CD4-positive, alpha-beta T cell (primary cell): ENCODE results near the gene FA2H. TPM values are rescaled to one million over a fixed set of nuclear protein-coding genes. Genes with fewer than 3 reads are reported as not detected.

Source experiments
- ATAC-seq: fragments of 200-7000 bp; cut with Tn5 transposase; one replicate; pipeline ENCODE4 v1.10.0; 2022; ENCODE audit warnings: mild to moderate bottlenecking; ENCODE audit not compliant: poor library complexity
- CTCF ChIA-PET: fragments of 350-600 bp; sonication (Branson Sonifier 250); formaldehyde crosslinking; loops from one replicate; lab custom pipeline; 2021; ENCODE audit warnings: antibody characterized with exemption, inconsistent platforms; lab: Charles Lee
- POLR2A ChIA-PET: fragments of 350-600 bp; sonication (Branson Sonifier 250); formaldehyde crosslinking; loops from one replicate; lab custom pipeline; 2021; ENCODE audit warnings: antibody characterized with exemption, inconsistent platforms; lab: Charles Lee
- DNase-seq, 14 experiments: peaks; one replicate each; pipeline ENCODE4 v3.0.0-alpha.2; 2013 to 2020; ENCODE audit warnings: mixed read lengths in 2 of 14
- H3K27ac ChIP-seq, 2 donors: one replicate each; pipeline versions ENCODE4 v1.5.1 to v1.7.0; 2013; ENCODE audit warnings: low read length in 2 of 2, low read depth in 1 of 2, mild to moderate bottlenecking in 1 of 2
- H3K27me3 ChIP-seq, 2 experiments: 1 replicate in 1 of 2; 2 replicates in 1 of 2; pipeline versions ENCODE4 v1.6.1 to v1.7.0; 2013; ENCODE audit warnings: low read length in 2 of 2, control low read depth in 1 of 2, mild to moderate bottlenecking in 1 of 2, moderate library complexity in 1 of 2; ENCODE audit not compliant: insufficient read depth in 2 of 2, control insufficient read depth in 1 of 2
- H3K36me3 ChIP-seq: one replicate; pipeline ENCODE4 v1.6.1; 2013; ENCODE audit warnings: low read length, control low read depth; ENCODE audit not compliant: insufficient read depth
- H3K4me1 ChIP-seq: one replicate; pipeline ENCODE4 v1.6.1; 2013; ENCODE audit warnings: low read length, control low read depth; ENCODE audit not compliant: insufficient read depth
- H3K4me3 ChIP-seq: one replicate; pipeline ENCODE4 v1.5.1; 2013; ENCODE audit warnings: mild to moderate bottlenecking, low read length, moderate library complexity
- H3K9me3 ChIP-seq, 2 experiments: 1 replicate in 1 of 2; 2 replicates in 1 of 2; pipeline versions ENCODE4 v1.6.1 to v1.7.0; 2013; ENCODE audit warnings: low read length in 2 of 2, mild to moderate bottlenecking in 2 of 2, control low read depth in 1 of 2, moderate library complexity in 1 of 2; ENCODE audit not compliant: control insufficient read depth in 1 of 2, insufficient read depth in 1 of 2
- H3K27ac Mint-ChIP-seq: one replicate; pipeline ENCODE4 v1.8.0; 2020; ENCODE audit warnings: mixed read lengths
- H3K27me3 Mint-ChIP-seq: one replicate; pipeline ENCODE4 v1.8.0; 2021; ENCODE audit warnings: mixed read lengths
- H3K36me3 Mint-ChIP-seq: one replicate; pipeline ENCODE4 v1.8.0; 2021; ENCODE audit warnings: low read depth, mixed read lengths
- H3K4me1 Mint-ChIP-seq: one replicate; pipeline ENCODE4 v1.8.0; 2021; ENCODE audit warnings: low read depth, mixed read lengths
- H3K4me3 Mint-ChIP-seq: one replicate; pipeline ENCODE4 v1.8.0; 2020; ENCODE audit warnings: mild to moderate bottlenecking, mixed read lengths
- H3K9me3 Mint-ChIP-seq: one replicate; pipeline ENCODE4 v1.8.0; 2020; ENCODE audit warnings: mixed read lengths
- CTCF ChIP-seq: fragments of 200-600 bp; IDR thresholded peaks from one replicate; pipeline ENCODE4 v1.8.0; 2022; ENCODE audit warnings: antibody characterized with exemption, mild to moderate bottlenecking
- intact Hi-C, 2 experiments: fragments of 100-400 bp; cut with DNase I in 1 of 2; cut with micrococcal nuclease in 1 of 2; formaldehyde crosslinking; loops; one replicate each; pipeline versions ENCODE4 v1.15.1 to v1.9.0; 2023 to 2025; cut with DNase I, micrococcal nuclease
- total RNA-seq, 174 experiments: library from RNA in 2 of 174; stranded (reverse) in 2 of 174; gene quantifications; one replicate each; pipeline ENCODE4 v1.2.3 and lab custom pipeline; 2021 to 2026

FA2H gene
- total RNA-seq, 2 experiments from 2014 or later, result not detected

- DNase-seq (no peak), ATAC-seq (no peak)
- Mint-ChIP-seq H3K4me3 (no peak overlapping the region), H3K27ac (no peak overlapping the region), H3K9me3 (no peaks in the 10 kb centered on the region), H3K4me1 (no peaks in the 10 kb centered on the region), H3K27me3 (no peaks in the 10 kb centered on the region), H3K36me3 (no peaks in the 10 kb centered on the region)
- TF ChIP-seq CTCF, result no peak
- Histone ChIP-seq H3K4me3 (no peak overlapping the region), H3K27me3 (no peaks in the 10 kb centered on the region), H3K4me1 (no peaks in the 10 kb centered on the region), H3K36me3 (no peaks in the 10 kb centered on the region), H3K9me3 (no peaks in the 10 kb centered on the region), H3K27ac (no peak overlapping the region)
- intact Hi-C loops, result no loop called here
- ChIA-PET POLR2A (no interaction called here), CTCF (no interaction called here)
These were observed 35.8 kb downstream of the FA2H start for GRCh38 chr16:74738816-74739215.

DNA sequence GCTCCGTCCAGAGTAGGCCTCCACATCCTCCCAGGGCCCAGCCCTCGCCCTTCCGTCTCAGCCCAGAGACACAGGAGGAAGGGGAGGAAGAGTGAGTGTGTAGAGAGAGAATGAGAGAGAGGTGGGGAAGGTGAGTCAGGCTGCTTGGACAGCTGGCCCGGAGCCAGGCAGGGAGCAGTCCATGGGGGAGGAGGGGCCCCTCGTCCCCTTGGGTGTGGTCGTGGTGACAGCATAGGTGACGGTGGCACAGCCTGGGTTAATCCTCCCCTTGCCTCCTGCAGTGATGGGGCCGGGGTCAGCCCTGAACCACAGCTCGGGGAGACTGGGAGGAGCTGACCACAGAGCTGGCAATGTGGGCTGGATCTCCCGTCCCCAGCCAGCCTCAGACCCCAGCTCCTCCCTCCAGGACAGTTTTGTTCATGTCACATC is 36.5 kb downstream of the FA2H start:
- intact Hi-C loops, result no loop called here
- H3K36me3 ChIP-seq, result no peaks in the 10 kb centered on the region
- ATAC-seq (no peak), DNase-seq (no peak)
- Mint-ChIP-seq H3K27me3 (no peaks in the 10 kb centered on the region), H3K27ac (no peak overlapping the region), H3K4me3 (no peak overlapping the region), H3K4me1 (no peaks in the 10 kb centered on the region), H3K36me3 (no peaks in the 10 kb centered on the region), H3K9me3 (no peaks in the 10 kb centered on the region)
- H3K9me3 ChIP-seq, result no peaks in the 10 kb centered on the region
- ChIA-PET POLR2A (no interaction called here), CTCF (no interaction called here)
- H3K4me3 ChIP-seq, result no peak overlapping the region
- no peaks in the 10 kb centered on the region for H3K4me1 ChIP-seq
- no peak overlapping the region for H3K27ac ChIP-seq
- no peak for TF ChIP-seq CTCF
- H3K27me3 ChIP-seq, result no peaks in the 10 kb centered on the region

- Mint-ChIP-seq H3K36me3 (no peaks in the 10 kb centered on the region), H3K9me3 (no peaks in the 10 kb centered on the region), H3K27me3 (no peaks in the 10 kb centered on the region), H3K27ac (no peak overlapping the region), H3K4me3 (no peak overlapping the region), H3K4me1 (no peaks in the 10 kb centered on the region)
- Histone ChIP-seq H3K4me3 (no peak overlapping the region), H3K27me3 (no peaks in the 10 kb centered on the region), H3K27ac (no peak overlapping the region), H3K36me3 (no peaks in the 10 kb centered on the region), H3K4me1 (no peaks in the 10 kb centered on the region), H3K9me3 (no peaks in the 10 kb centered on the region)
- ChIA-PET POLR2A (no interaction called here), CTCF (no interaction called here)
- DNase-seq (no peak), ATAC-seq (no peak)
- no peak for TF ChIP-seq CTCF
- intact Hi-C loops, result no loop called here
These were observed 37.1 kb downstream of the FA2H start for GRCh38 chr16:74737521-74737920.
